Keratinocyte (primary cell): ENCODE data around the gene CHST8. TPM values are rescaled to one million over a fixed set of nuclear protein-coding genes. Genes with fewer than 3 reads are reported as not detected.

Experiments used
- DNase-seq: peaks from one replicate; pipeline ENCODE4 v3.0.0-alpha.2; 2011; ENCODE audit warnings: low read depth, missing footprints, low spot score
- FAIRE-seq: peaks from 2 replicates; lab custom pipeline; 2011; peaks lifted over from hg19 to GRCh38; lab: Jason Lieb, UNC
- H2AFZ ChIP-seq: 2 replicates; pipeline ENCODE4 v1.6.0; 2012; ENCODE audit warnings: low read length, control low read depth, inconsistent platforms; ENCODE audit not compliant: control insufficient read depth
- H3K27ac ChIP-seq: 2 replicates; pipeline ENCODE4 v1.5.1; 2011; ENCODE audit warnings: low read length; ENCODE audit not compliant: control insufficient read depth, insufficient read depth
- H3K27me3 ChIP-seq: 3 replicates; pipeline ENCODE4 v1.6.0; 2011; ENCODE audit warnings: low read length; ENCODE audit not compliant: control insufficient read depth, insufficient read depth; ENCODE audit errors: extremely low read depth
- H3K36me3 ChIP-seq, 2 experiments: 2 replicates in 1 of 2; 3 replicates in 1 of 2; pipeline ENCODE4 v1.5.1; 2011; ENCODE audit warnings: low read length in 2 of 2, mild to moderate bottlenecking in 1 of 2; ENCODE audit not compliant: control insufficient read depth in 2 of 2, insufficient read depth in 2 of 2; ENCODE audit errors: extremely low read depth in 1 of 2
- H3K4me1 ChIP-seq: 3 replicates; pipeline ENCODE4 v1.5.1; 2011; ENCODE audit warnings: low read length; ENCODE audit not compliant: control insufficient read depth, insufficient read depth; ENCODE audit errors: extremely low read depth
- H3K4me2 ChIP-seq: 3 replicates; pipeline ENCODE4 v1.6.0; 2011; ENCODE audit warnings: low read depth, low read length; ENCODE audit not compliant: control insufficient read depth, insufficient read depth; ENCODE audit errors: extremely low read depth
- H3K4me3 ChIP-seq, 3 experiments: fragments of 200-600 bp in 1 of 3; sonication (generic) in 1 of 3; 2 replicates in 2 of 3; 3 replicates in 1 of 3; pipeline ENCODE4 v1.5.1; 2011 to 2016; ENCODE audit warnings: low read length in 3 of 3, mild to moderate bottlenecking in 3 of 3, control low read depth in 2 of 3, inconsistent platforms in 1 of 3, low read depth in 1 of 3, mixed read lengths in 1 of 3, mixed run types in 1 of 3, moderate library complexity in 1 of 3; ENCODE audit not compliant: control insufficient read depth in 2 of 3, insufficient read depth in 2 of 3; ENCODE audit errors: extremely low read depth in 1 of 3
- H3K79me2 ChIP-seq: 2 replicates; pipeline ENCODE4 v1.6.0; 2012; ENCODE audit warnings: low read length; ENCODE audit not compliant: control insufficient read depth, insufficient read depth
- H3K9ac ChIP-seq: 3 replicates; pipeline ENCODE4 v1.6.0; 2011; ENCODE audit warnings: low read length; ENCODE audit not compliant: control insufficient read depth, insufficient read depth; ENCODE audit errors: extremely low read depth
- H3K9me1 ChIP-seq: 3 replicates; pipeline ENCODE4 v1.6.0; 2011; ENCODE audit warnings: low read length; ENCODE audit not compliant: control insufficient read depth, insufficient read depth; ENCODE audit errors: extremely low read depth
- H3K9me3 ChIP-seq: 2 replicates; pipeline ENCODE4 v1.5.1; 2012; ENCODE audit warnings: low read depth, low read length; ENCODE audit not compliant: control insufficient read depth
- H4K20me1 ChIP-seq: 3 replicates; pipeline ENCODE4 v1.6.0; 2011; ENCODE audit warnings: low read length; ENCODE audit not compliant: control insufficient read depth, insufficient read depth; ENCODE audit errors: extremely low read depth
- CTCF ChIP-seq, 3 experiments: IDR thresholded peaks in 1 of 3; conservative IDR thresholded peaks in 1 of 3; optimal IDR thresholded peaks in 1 of 3; 2 replicates in 2 of 3; 3 replicates in 1 of 3; pipeline versions ENCODE3 to v1.5.1; 2011; ENCODE audit warnings: low read length in 3 of 3, mild to moderate bottlenecking in 3 of 3, moderate library complexity in 2 of 3, control low read depth in 1 of 3, inconsistent platforms in 1 of 3; ENCODE audit not compliant: insufficient read depth in 2 of 3; ENCODE audit errors: extremely low read depth in 1 of 3
- EZH2 ChIP-seq: IDR thresholded peaks from one replicate; pipeline ENCODE4 v1.6.1; 2012; ENCODE audit warnings: inconsistent platforms, mild to moderate bottlenecking, low read length, moderate library complexity
- dilution Hi-C: fragments of 300-500 bp; cut with MboI; formaldehyde crosslinking; loops from one replicate; pipeline ENCODE4 v1.7.0; 2020; ENCODE audit warnings: low sequenced_read_pairs; ENCODE audit not compliant: extremely low pct_ligation_motif_present
- polyA plus RNA-seq, 5 experiments: library from polyadenylated mRNA; depleted of rRNA in 3 of 5; stranded (reverse) in 3 of 5; stranded (forward) in 1 of 5; unstranded in 1 of 5; fragments of >200 nt; gene quantifications; 1 replicate in 1 of 5; 2 replicates in 3 of 5; 3 replicates in 1 of 5; pipeline versions ENCODE4 v1.2.1 to v1.2.3, GENCODE V29; 2011 to 2012; ENCODE audit warnings: missing spikeins in 2 of 5, low read depth in 1 of 5, low replicate concordance in 1 of 5

Gene CHST8
- polyA plus RNA-seq, 1 donor (not counting 4 experiments of a cell fraction or from before 2014, with no cell fraction given), result not detected

- Histone ChIP-seq H3K79me2 (no peaks in the 10 kb centered on the region), H3K36me3 (no peaks in the 10 kb centered on the region), H3K9ac (no peak overlapping the region), H4K20me1 (no peaks in the 10 kb centered on the region), H3K4me3 (no peak overlapping the region), H3K4me1 (no peaks in the 10 kb centered on the region), H3K27me3 (no peaks in the 10 kb centered on the region), H3K9me3 (no peaks in the 10 kb centered on the region), H3K27ac (no peak overlapping the region), H3K9me1 (no peaks in the 10 kb centered on the region), H3K4me2 (no peak overlapping the region), H2AFZ (no peak overlapping the region)
- DNase-seq (no peak), FAIRE-seq (no peak)
- dilution Hi-C loops, result no loop called here
- no peak for TF ChIP-seq EZH2
- no peak for TF ChIP-seq CTCF (optimal IDR thresholded peaks at IDR 0.05 in 1 of 3, IDR thresholded peaks at IDR 0.05 in 1 of 3, conservative IDR thresholded peaks at IDR 0.05 in 1 of 3; ENCODE audit: extremely low read depth in 1 of 3, insufficient read depth in 2 of 3, low read length in 3 of 3)
These were observed 49.5 kb downstream of the CHST8 start for GRCh38 chr19:33671211-33671610.

DNA sequence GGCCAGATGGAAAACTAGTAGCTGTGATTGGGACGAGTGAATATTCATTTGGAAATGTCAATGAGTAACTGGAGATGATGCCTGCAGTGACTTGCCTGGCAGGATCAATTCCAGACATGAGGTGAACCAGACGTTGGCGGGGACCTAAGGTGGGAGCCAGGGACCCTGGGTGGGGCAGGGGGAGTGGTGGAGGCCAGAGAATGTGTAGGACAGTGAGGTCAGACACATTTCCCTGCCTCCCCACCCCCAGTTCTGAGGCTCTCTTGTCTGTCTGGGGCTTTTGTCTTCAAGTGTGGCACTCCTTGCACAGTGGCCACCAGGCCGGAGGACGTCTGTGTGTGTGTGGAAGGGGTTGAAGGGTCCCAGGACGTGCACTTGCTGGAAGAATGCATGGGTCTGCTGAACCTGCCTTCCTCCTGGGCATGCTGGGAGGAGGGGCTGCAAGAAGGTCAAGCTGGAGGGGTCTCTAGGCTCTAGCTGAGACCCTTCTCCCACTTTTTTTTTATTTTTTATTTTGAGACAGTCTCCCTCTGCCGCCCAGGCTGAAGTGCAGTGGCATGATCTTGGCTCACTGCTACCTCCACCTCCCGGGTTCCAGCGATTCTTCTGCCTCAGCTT lies 51.6 kb downstream of the CHST8 start:
- Histone ChIP-seq H3K4me2 (no peak overlapping the region), H3K4me3 (no peak overlapping the region), H3K4me1 (no peaks in the 10 kb centered on the region), H3K9me3 (peaks cover 2% of the 10 kb centered on the region), H3K9ac (no peak overlapping the region), H3K27ac (no peak overlapping the region), H4K20me1 (no peaks in the 10 kb centered on the region), H3K27me3 (no peaks in the 10 kb centered on the region), H3K79me2 (no peaks in the 10 kb centered on the region), H3K9me1 (no peaks in the 10 kb centered on the region), H3K36me3 (no peaks in the 10 kb centered on the region), H2AFZ (no peak overlapping the region)
- DNase-seq, result no peak
- no peak for FAIRE-seq
- TF ChIP-seq CTCF (optimal IDR thresholded peaks at IDR 0.05 in 1 of 3, IDR thresholded peaks at IDR 0.05 in 1 of 3, conservative IDR thresholded peaks at IDR 0.05 in 1 of 3; ENCODE audit: extremely low read depth in 1 of 3, insufficient read depth in 2 of 3, low read length in 3 of 3) (no peak), EZH2 (no peak)
- dilution Hi-C loops, result no loop called here
